GM18870 (cell line): ENCODE measurements around the gene GABRA6.

Experiments
- ATAC-seq: cut with Tn5 transposase; IDR thresholded peaks from one replicate; pipeline ENCODE4 v1.9.1; 2021; ENCODE audit warnings: moderate library complexity; ENCODE audit not compliant: unreplicated experiment

GABRA6 gene

DNA sequence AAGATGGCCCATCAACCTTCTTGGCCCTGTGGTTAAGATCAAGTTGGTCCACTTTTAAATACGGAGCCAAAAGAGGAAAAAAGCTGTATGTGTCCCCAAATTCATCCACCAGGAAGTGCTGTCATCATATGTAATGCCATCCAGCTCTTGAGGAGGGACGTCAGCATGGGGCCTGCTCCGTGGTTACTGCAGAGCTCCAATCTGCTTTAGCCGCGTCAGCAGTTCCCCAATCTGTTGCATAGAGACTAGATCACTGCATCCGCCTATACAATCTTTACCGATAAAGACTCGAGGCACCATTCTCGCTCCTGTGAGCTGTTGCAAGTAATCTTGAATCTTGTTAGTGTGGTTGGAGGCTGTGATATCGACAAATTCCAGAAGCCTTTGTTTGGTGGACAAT lies 65.7 kb downstream of the GABRA6 start:
- no peak for ATAC-seq
